Endodermal cell (in vitro differentiated cells): ENCODE results near the gene TMEM176A. TPM values are rescaled to one million over a fixed set of nuclear protein-coding genes. Genes with fewer than 3 reads are reported as not detected.

Experiments used
- DNase-seq: peaks from one replicate; pipeline ENCODE4 v3.0.0-alpha.2; 2017
- H3K27ac ChIP-seq: 2 replicates; pipeline ENCODE4 v1.5.1; 2013; ENCODE audit warnings: mild to moderate bottlenecking, low read depth, low read length, moderate library complexity
- H3K27me3 ChIP-seq: 2 replicates; pipeline ENCODE4 v1.6.1; 2013; ENCODE audit warnings: mild to moderate bottlenecking, low read length, moderate library complexity; ENCODE audit not compliant: insufficient read depth, control insufficient read depth, poor library complexity, severe bottlenecking
- H3K36me3 ChIP-seq: 2 replicates; pipeline ENCODE4 v1.7.0; 2013; ENCODE audit warnings: mild to moderate bottlenecking, low read length, moderate library complexity; ENCODE audit not compliant: control insufficient read depth, insufficient read depth
- H3K4me1 ChIP-seq: one replicate; pipeline ENCODE4 v1.7.0; 2013; ENCODE audit warnings: low read length; ENCODE audit not compliant: control insufficient read depth, insufficient read depth
- H3K4me3 ChIP-seq: 2 replicates; pipeline ENCODE4 v1.5.1; 2013; ENCODE audit warnings: mild to moderate bottlenecking, low read length, moderate library complexity
- H3K9ac ChIP-seq: 2 replicates; pipeline ENCODE4 v1.6.1; 2013; ENCODE audit warnings: mild to moderate bottlenecking, low read length, moderate library complexity; ENCODE audit not compliant: poor library complexity, severe bottlenecking; ENCODE audit errors: extremely low read depth
- H3K9me3 ChIP-seq: 2 replicates; pipeline ENCODE4 v1.6.1; 2013; ENCODE audit warnings: mild to moderate bottlenecking, low read length, moderate library complexity; ENCODE audit not compliant: control insufficient read depth
- H3K27ac Mint-ChIP-seq: 2 replicates; pipeline ENCODE4 v1.8.0; 2020; ENCODE audit warnings: mixed read lengths
- H3K27me3 Mint-ChIP-seq: 2 replicates; pipeline ENCODE4 v1.8.0; 2021; ENCODE audit warnings: mild to moderate bottlenecking, mixed read lengths; ENCODE audit not compliant: insufficient read depth
- H3K36me3 Mint-ChIP-seq: 2 replicates; pipeline ENCODE4 v1.8.0; 2020; ENCODE audit warnings: low read depth, mixed read lengths
- H3K4me1 Mint-ChIP-seq: 2 replicates; pipeline ENCODE4 v1.8.0; 2020; ENCODE audit warnings: mixed read lengths
- H3K4me3 Mint-ChIP-seq: 2 replicates; pipeline ENCODE4 v1.8.0; 2020; ENCODE audit warnings: mild to moderate bottlenecking, moderate library complexity, mixed read lengths
- H3K9me3 Mint-ChIP-seq: 2 replicates; pipeline ENCODE4 v1.8.0; 2020; ENCODE audit warnings: mild to moderate bottlenecking, mixed read lengths
- WGBS, 2 experiments: methylation state at CpG; one replicate each; pipeline versions ENCODE4 v1.1.5 to v1.1.7; 2013; ENCODE audit warnings: missing lambda C conversion rate in 2 of 2, mixed read lengths in 1 of 2; ENCODE audit not compliant: insufficient coverage in 1 of 2, insufficient read length in 1 of 2; 5-methylcytosine and 5-hydroxymethylcytosine counted together
- total RNA-seq, 2 donors: library from RNA; stranded (reverse); fragmentation: NEBNext Ultra II Directional in 1 of 2; extraction: Animal tissue kit (Norgen Biotek cat#: 25700) in 1 of 2; gene quantifications; 2 replicates in 1 of 2; 3 replicates in 1 of 2; pipeline ENCODE4 v1.2.1, GENCODE V29; 2021
- TF ChIP-seq, protein P1 (sequence below): fragments of 200-600 bp; sonication (generic); conservative IDR thresholded peaks from 2 replicates; pipeline ENCODE4 v1.5.0; 2021; ENCODE audit warnings: antibody characterized with exemption, mild to moderate bottlenecking

Gene TMEM176A
- total RNA-seq, 2 donors from 2014 or later, result not detected

DNA sequence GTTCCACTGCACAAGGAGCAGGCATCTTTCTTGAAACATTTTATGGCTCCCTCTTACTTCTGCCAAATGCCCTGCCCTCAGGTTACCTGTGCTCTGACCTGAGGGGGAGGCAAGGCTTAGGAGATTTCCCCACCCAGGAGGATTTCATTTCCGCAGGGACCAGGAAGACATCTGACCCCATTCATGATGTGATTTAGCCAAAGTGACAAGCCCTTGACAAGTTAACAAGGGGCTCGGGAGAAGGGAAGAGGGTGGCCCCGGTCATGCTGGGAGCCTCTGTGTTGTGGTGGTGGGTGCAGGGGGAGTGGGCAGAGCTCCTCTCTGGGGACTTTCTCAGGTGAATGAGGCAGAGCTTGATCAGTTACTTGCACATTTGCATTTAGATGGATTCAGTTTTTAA is 44.4 kb upstream of the TMEM176A start:
- Histone ChIP-seq H3K27ac (no peak overlapping the region), H3K4me1 (no peaks in the 10 kb centered on the region), H3K36me3 (no peaks in the 10 kb centered on the region), H3K9ac (no peak overlapping the region), H3K27me3 (peaks cover 36% of the 10 kb centered on the region), H3K4me3 (no peak overlapping the region), H3K9me3 (no peaks in the 10 kb centered on the region)
- H3K36me3 Mint-ChIP-seq, result no peaks in the 10 kb centered on the region
- no peak overlapping the region for H3K4me3 Mint-ChIP-seq
- peaks cover under 1% of the 10 kb centered on the region for H3K9me3 Mint-ChIP-seq
- 70 to 73% methylated on average over 2 to 3 of the region's 3 CpGs for WGBS, 2 experiments
- no peak overlapping the region for H3K27ac Mint-ChIP-seq
- peaks cover 63% of the 10 kb centered on the region for H3K27me3 Mint-ChIP-seq
- DNase-seq, result no peak
- H3K4me1 Mint-ChIP-seq, result no peaks in the 10 kb centered on the region
- TF ChIP-seq, protein P1, sequence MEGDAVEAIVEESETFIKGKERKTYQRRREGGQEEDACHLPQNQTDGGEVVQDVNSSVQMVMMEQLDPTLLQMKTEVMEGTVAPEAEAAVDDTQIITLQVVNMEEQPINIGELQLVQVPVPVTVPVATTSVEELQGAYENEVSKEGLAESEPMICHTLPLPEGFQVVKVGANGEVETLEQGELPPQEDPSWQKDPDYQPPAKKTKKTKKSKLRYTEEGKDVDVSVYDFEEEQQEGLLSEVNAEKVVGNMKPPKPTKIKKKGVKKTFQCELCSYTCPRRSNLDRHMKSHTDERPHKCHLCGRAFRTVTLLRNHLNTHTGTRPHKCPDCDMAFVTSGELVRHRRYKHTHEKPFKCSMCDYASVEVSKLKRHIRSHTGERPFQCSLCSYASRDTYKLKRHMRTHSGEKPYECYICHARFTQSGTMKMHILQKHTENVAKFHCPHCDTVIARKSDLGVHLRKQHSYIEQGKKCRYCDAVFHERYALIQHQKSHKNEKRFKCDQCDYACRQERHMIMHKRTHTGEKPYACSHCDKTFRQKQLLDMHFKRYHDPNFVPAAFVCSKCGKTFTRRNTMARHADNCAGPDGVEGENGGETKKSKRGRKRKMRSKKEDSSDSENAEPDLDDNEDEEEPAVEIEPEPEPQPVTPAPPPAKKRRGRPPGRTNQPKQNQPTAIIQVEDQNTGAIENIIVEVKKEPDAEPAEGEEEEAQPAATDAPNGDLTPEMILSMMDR, result no peak

DNA sequence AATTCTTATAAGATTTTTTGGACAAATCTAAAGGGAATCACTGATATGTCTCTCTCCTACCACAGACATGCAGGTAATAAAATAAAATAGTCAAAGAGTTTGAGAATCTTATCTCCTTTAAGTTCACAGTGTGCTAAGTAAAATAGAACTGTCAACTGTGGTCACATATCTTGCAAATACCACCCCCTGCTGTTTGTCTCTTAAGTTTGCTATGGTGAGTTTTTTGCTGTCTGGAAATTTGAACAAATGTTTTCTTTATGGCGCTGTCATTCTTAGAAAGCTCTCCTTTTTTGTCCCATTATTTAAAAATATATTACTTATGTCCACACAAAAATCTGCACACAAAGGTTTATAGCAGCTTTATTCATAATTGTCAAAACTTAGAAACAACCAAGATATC is 43.7 kb upstream of the TMEM176A start:
- Mint-ChIP-seq H3K36me3 (no peaks in the 10 kb centered on the region), H3K27ac (no peak overlapping the region), H3K9me3 (peaks cover 5% of the 10 kb centered on the region), H3K4me3 (no peak overlapping the region), H3K4me1 (no peaks in the 10 kb centered on the region), H3K27me3 (peaks cover 65% of the 10 kb centered on the region)
- Histone ChIP-seq H3K9ac (no peak overlapping the region), H3K4me1 (no peaks in the 10 kb centered on the region), H3K36me3 (no peaks in the 10 kb centered on the region), H3K27ac (no peak overlapping the region), H3K4me3 (no peak overlapping the region), H3K27me3 (peaks cover 34% of the 10 kb centered on the region), H3K9me3 (no peaks in the 10 kb centered on the region)
- WGBS, 2 experiments, result 69% methylated on average over 1 of the region's 1 CpG; no CpG with 5 or more reads in 1 of the 2 experiments
- no peak for DNase-seq
- TF ChIP-seq, protein P1, result no peak

DNA sequence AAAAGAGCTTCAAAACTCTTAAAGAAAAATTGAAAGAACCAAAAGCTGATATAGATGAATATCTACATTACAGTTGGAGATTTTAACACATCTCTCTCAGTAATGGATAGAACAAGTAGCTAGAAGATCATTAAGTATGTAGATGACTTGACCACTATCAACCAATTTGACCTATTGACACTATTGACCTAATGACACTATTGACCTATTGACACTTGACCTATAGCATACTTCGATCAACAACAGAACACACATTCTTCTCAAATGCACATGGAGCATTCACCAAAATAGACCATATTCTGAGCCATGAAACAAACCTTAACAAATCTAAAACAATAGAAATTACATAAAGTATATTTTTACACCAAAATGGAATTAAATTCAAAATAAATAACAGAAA is 41.1 kb upstream of the TMEM176A start:
- Histone ChIP-seq H3K4me3 (no peak overlapping the region), H3K36me3 (no peaks in the 10 kb centered on the region), H3K27ac (no peak overlapping the region), H3K4me1 (no peaks in the 10 kb centered on the region), H3K9ac (no peak overlapping the region), H3K9me3 (no peaks in the 10 kb centered on the region), H3K27me3 (peaks cover 20% of the 10 kb centered on the region)
- Mint-ChIP-seq H3K27ac (no peak overlapping the region), H3K4me1 (no peaks in the 10 kb centered on the region), H3K36me3 (no peaks in the 10 kb centered on the region), H3K9me3 (peaks cover 5% of the 10 kb centered on the region), H3K27me3 (peaks cover 49% of the 10 kb centered on the region), H3K4me3 (no peak overlapping the region)
- WGBS, 2 experiments, result 89 to 100% methylated on average over 1 of the region's 1 CpG
- TF ChIP-seq, protein P1, result no peak
- DNase-seq, result no peak
